Endothelial cell of hepatic sinusoid (primary cell): ENCODE data around the gene CIDEA.

Source experiments
- in situ Hi-C: cut with HindIII; loops from 2 replicates; pipeline ENCODE4 v1.10.0; 2017; ENCODE audit warnings: low sequenced_read_pairs

CIDEA gene

GRCh38 chr18:12238826-12239225 is 15.3 kb upstream of the CIDEA start:
- in situ Hi-C loops: no loop called here

- in situ Hi-C loops: no loop called here
Observed at GRCh38 chr18:12239431-12239830, 14.7 kb upstream of the CIDEA start.

GRCh38 chr18:12242658-12243260 is 11.4 kb upstream of the CIDEA start:
- in situ Hi-C loops: loop anchor here (5.0 to 10.0 kb wide), 4 partner anchors 65 to 230 kb away; partner anchors contain the start of gene TUBB6

- in situ Hi-C loops: loop anchor here (5.0 to 10.0 kb wide), 4 partner anchors 64 to 231 kb away; partner anchors contain the start of gene TUBB6
Observed at GRCh38 chr18:12243272-12243671, 10.9 kb upstream of the CIDEA start.

GRCh38 chr18:12245793-12246135 is 8.4 kb upstream of the CIDEA start:
- in situ Hi-C loops: loop anchor here (5.0 to 10.0 kb wide), 2 partner anchors 87 to 91 kb away; no protein-coding TSS in a partner anchor

GRCh38 chr18:12246849-12247808 is 7.0 kb upstream of the CIDEA start:
- in situ Hi-C loops: loop anchor here (5.0 to 10.0 kb wide), 2 partner anchors 85 to 92 kb away; no protein-coding TSS in a partner anchor

- in situ Hi-C loops: loop anchor here (5.0 to 10.0 kb wide), 2 partner anchors 84 to 93 kb away; no protein-coding TSS in a partner anchor
Observed at GRCh38 chr18:12247946-12248345, 6.2 kb upstream of the CIDEA start.

GRCh38 chr18:12248926-12249720 is 5.0 kb upstream of the CIDEA start:
- in situ Hi-C loops: loop anchor here (5.0 to 10.0 kb wide), 2 partner anchors 83 to 94 kb away; no protein-coding TSS in a partner anchor

GRCh38 chr18:12251311-12251710 is 2.9 kb upstream of the CIDEA start:
- in situ Hi-C loops: no loop called here

GRCh38 chr18:12252061-12252460 is 2.1 kb upstream of the CIDEA start:
- in situ Hi-C loops: no loop called here

- in situ Hi-C loops: no loop called here
Observed at GRCh38 chr18:12253027-12253426, 1.1 kb upstream of the CIDEA start.

GRCh38 chr18:12253663-12254135 is 462 bp upstream of the CIDEA start:
- in situ Hi-C loops: no loop called here

GRCh38 chr18:12254820-12255511 is 805 bp downstream of the CIDEA start:
- in situ Hi-C loops: no loop called here

- in situ Hi-C loops: no loop called here
Observed at GRCh38 chr18:12255626-12256026, 1.5 kb downstream of the CIDEA start.

GRCh38 chr18:12256951-12257350 is 2.8 kb downstream of the CIDEA start:
- in situ Hi-C loops: no loop called here

GRCh38 chr18:12257996-12258718 is 4.0 kb downstream of the CIDEA start:
- in situ Hi-C loops: no loop called here

GRCh38 chr18:12258719-12259705 is 4.9 kb downstream of the CIDEA start:
- in situ Hi-C loops: no loop called here

- in situ Hi-C loops: no loop called here
Observed at GRCh38 chr18:12262748-12263147, 8.6 kb downstream of the CIDEA start.
